Endothelial cell of umbilical vein (primary cell): ENCODE results near the gene SLC35E2B. TPM values are rescaled to one million over a fixed set of nuclear protein-coding genes. Genes with fewer than 3 reads are reported as not detected.

Experiments used
- BruUV-seq: library from RNA; stranded (reverse); fragments of 400-500 nt; replicated peaks from 2 replicates; lab custom pipeline; 2021; lab: Mats Ljungman, UMichigan
- CTCF ChIA-PET: fragments of 300-600, 350-600 bp; sonication (Branson Sonifier 250); formaldehyde crosslinking; loops from one replicate; lab custom pipeline; 2021; ENCODE audit warnings: antibody characterized with exemption, inconsistent platforms; lab: Charles Lee
- POLR2A ChIA-PET: fragments of 300-600, 350-600 bp; sonication (Branson Sonifier 250); formaldehyde crosslinking; loops from one replicate; lab custom pipeline; 2021; ENCODE audit warnings: antibody characterized with exemption, inconsistent platforms; lab: Charles Lee
- DNase-seq: peaks from one replicate; pipeline ENCODE4 v3.0.0-alpha.2; 2011; ENCODE audit warnings: low read depth, low spot score
- FAIRE-seq: peaks from 2 replicates; lab custom pipeline; 2011; peaks lifted over from hg19 to GRCh38; lab: Jason Lieb, UNC
- H2AFZ ChIP-seq: 2 replicates; pipeline ENCODE4 v1.6.0; 2012; ENCODE audit warnings: low read depth, low read length, control low read depth, inconsistent platforms
- H3K27ac ChIP-seq: 2 replicates; pipeline ENCODE4 v1.5.1; 2011; ENCODE audit warnings: low read depth, mild to moderate bottlenecking, control low read depth, low read length, moderate library complexity; ENCODE audit not compliant: insufficient read depth
- H3K27me3 ChIP-seq, 2 experiments: 2 replicates each; pipeline versions ENCODE4 v1.6.0 to v1.6.1; 2011; ENCODE audit warnings: low read length in 2 of 2, mixed read lengths in 1 of 2; ENCODE audit not compliant: control insufficient read depth in 2 of 2, insufficient read depth in 2 of 2
- H3K36me3 ChIP-seq, 2 experiments: 2 replicates in 1 of 2; 3 replicates in 1 of 2; pipeline ENCODE4 v1.5.1; 2011; ENCODE audit warnings: low read length in 2 of 2, mild to moderate bottlenecking in 1 of 2, moderate library complexity in 1 of 2; ENCODE audit not compliant: control insufficient read depth in 2 of 2, insufficient read depth in 2 of 2; ENCODE audit errors: extremely low read depth in 1 of 2
- H3K4me1 ChIP-seq: 3 replicates; pipeline ENCODE4 v1.5.1; 2011; ENCODE audit warnings: mild to moderate bottlenecking, low read length; ENCODE audit not compliant: control insufficient read depth, insufficient read depth; ENCODE audit errors: extremely low read depth
- H3K4me2 ChIP-seq: 2 replicates; pipeline ENCODE4 v1.6.1; 2011; ENCODE audit warnings: low read length, control low read depth, mixed read lengths; ENCODE audit not compliant: insufficient read depth
- H3K4me3 ChIP-seq, 3 experiments: fragments of 200-600 bp in 1 of 3; sonication (generic), shearing (Covaris generic) in 1 of 3; replicated peaks in 1 of 3; 2 replicates each; pipeline ENCODE4 v1.5.1; 2011 to 2016; ENCODE audit warnings: control low read depth in 3 of 3, low read length in 3 of 3, mild to moderate bottlenecking in 2 of 3, inconsistent platforms in 1 of 3, low read depth in 1 of 3, moderate library complexity in 1 of 3; ENCODE audit not compliant: insufficient read depth in 1 of 3
- H3K79me2 ChIP-seq: 2 replicates; pipeline ENCODE4 v1.6.0; 2012; ENCODE audit warnings: low read length, inconsistent platforms; ENCODE audit not compliant: control insufficient read depth, insufficient read depth
- H3K9ac ChIP-seq: replicated peaks from 2 replicates; pipeline ENCODE3; 2011; ENCODE audit warnings: low read length, control low read depth; ENCODE audit not compliant: insufficient read depth; ENCODE audit errors: extremely low read depth
- H3K9me1 ChIP-seq: replicated peaks from 3 replicates; pipeline ENCODE4 v1.6.0; 2011; ENCODE audit warnings: mild to moderate bottlenecking, low read length; ENCODE audit not compliant: control insufficient read depth, insufficient read depth; ENCODE audit errors: extremely low read depth
- H3K9me3 ChIP-seq: replicated peaks from 2 replicates; pipeline ENCODE4 v1.5.1; 2012; ENCODE audit warnings: low read length, inconsistent platforms; ENCODE audit not compliant: control insufficient read depth, insufficient read depth
- H4K20me1 ChIP-seq: replicated peaks from 2 replicates; pipeline ENCODE3; 2011; ENCODE audit warnings: mild to moderate bottlenecking, low read length; ENCODE audit not compliant: control insufficient read depth, insufficient read depth; ENCODE audit errors: extremely low read depth
- EZH2 ChIP-seq: IDR thresholded peaks from 2 replicates; pipeline ENCODE4 v1.6.1; 2012; ENCODE audit warnings: borderline replicate concordance, low read depth, mild to moderate bottlenecking, moderate library complexity, low read length, inconsistent platforms; ENCODE audit not compliant: severe bottlenecking
- FOS ChIP-seq: IDR thresholded peaks from 2 replicates; pipeline ENCODE4 v1.6.1; 2011; ENCODE audit warnings: mild to moderate bottlenecking, low read length, moderate library complexity, borderline replicate concordance; ENCODE audit not compliant: insufficient read depth
- GATA2 ChIP-seq: IDR thresholded peaks from 2 replicates; pipeline ENCODE4 v1.7.0; 2011; ENCODE audit warnings: low read depth, mild to moderate bottlenecking, moderate library complexity, mixed read lengths, low read length; ENCODE audit not compliant: insufficient read length, insufficient read depth
- JUN ChIP-seq: IDR thresholded peaks from 2 replicates; pipeline ENCODE4 v1.6.1; 2011; ENCODE audit warnings: borderline replicate concordance, low read depth; ENCODE audit not compliant: insufficient read length, insufficient read depth
- MYC ChIP-seq: IDR thresholded peaks from one replicate; pipeline ENCODE4 v1.6.1; 2011; ENCODE audit warnings: mild to moderate bottlenecking, low read depth, low read length
- POLR2A ChIP-seq: IDR thresholded peaks from 2 replicates; pipeline ENCODE4 v1.6.1; 2012; ENCODE audit warnings: low read depth, mild to moderate bottlenecking, control low read depth, low read length
- POLR2AphosphoS5 ChIP-seq: IDR thresholded peaks from 2 replicates; pipeline ENCODE4 v1.6.1; 2012; ENCODE audit warnings: low read depth, mild to moderate bottlenecking, control low read depth, low read length, moderate library complexity; ENCODE audit not compliant: insufficient read depth
- dilution Hi-C: fragments of 300-500 bp; cut with MboI; formaldehyde crosslinking; loops from one replicate; pipeline ENCODE4 v1.15.0; 2019; ENCODE audit warnings: low sequenced_read_pairs; ENCODE audit not compliant: extremely low pct_ligation_motif_present
- intact Hi-C: fragments of 100-400 bp; cut with micrococcal nuclease; formaldehyde crosslinking; loops from one replicate; pipeline ENCODE4 v1.10.0; 2022
- polyA plus RNA-seq, 4 experiments: library from polyadenylated mRNA; depleted of rRNA in 3 of 4; stranded (reverse) in 3 of 4; unstranded in 1 of 4; fragments of >200 nt; gene quantifications; 2 replicates each; pipeline versions ENCODE4 v1.2.1 to v1.2.3, GENCODE V29; 2011 to 2012; ENCODE audit warnings: missing spikeins in 1 of 4
- total RNA-seq: library from RNA; stranded (reverse); gene quantifications from 2 replicates; pipeline ENCODE4 v1.2.3, GENCODE V29; 2021
- TF ChIP-seq, protein P1 (sequence below), 2 donors: IDR thresholded peaks; 1 replicate in 1 of 2; 2 replicates in 1 of 2; pipeline ENCODE4 v1.5.1; 2011; ENCODE audit warnings: low read length in 2 of 2, mild to moderate bottlenecking in 2 of 2, moderate library complexity in 2 of 2, control low read depth in 1 of 2, inconsistent platforms in 1 of 2, low read depth in 1 of 2; ENCODE audit not compliant: insufficient read depth in 1 of 2; ENCODE audit errors: extremely low read depth in 1 of 2
- TF ChIP-seq, protein P2 (sequence below): IDR thresholded peaks from 2 replicates; pipeline ENCODE4 v1.6.1; 2011; ENCODE audit not compliant: insufficient read depth, insufficient read length

Gene SLC35E2B
- total and polyA plus RNA-seq, 2 donors (not counting 3 experiments of a cell fraction or from before 2014, with no cell fraction given) = 28.0 to 51.2 TPM

DNA sequence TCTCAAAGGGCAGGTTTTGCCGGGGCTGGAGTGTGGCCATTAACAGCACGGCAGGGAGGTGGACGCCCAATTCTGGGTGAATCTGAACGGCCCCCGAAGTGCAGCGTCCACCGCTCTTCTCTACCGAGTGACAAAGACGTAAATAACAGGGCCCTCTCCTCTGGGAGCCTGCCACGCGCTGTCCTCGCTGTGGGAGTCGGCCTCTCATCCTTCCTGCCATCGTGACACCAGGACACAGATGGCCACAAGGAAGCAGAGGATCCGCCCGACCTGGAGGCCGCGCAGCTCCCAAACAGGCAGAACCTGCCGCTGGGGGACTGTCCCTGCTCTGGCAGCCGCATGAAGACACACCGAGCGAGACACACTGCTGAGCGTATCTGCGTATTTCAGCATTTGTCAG, 21.7 kb downstream of the SLC35E2B start:
- ChIA-PET CTCF (no interaction called here), POLR2A (no interaction called here)
- DNase-seq = no peak
- H3K9me1 ChIP-seq = no peaks in the 10 kb centered on the region
- H3K79me2 ChIP-seq = no peaks in the 10 kb centered on the region
- FAIRE-seq = no peak
- H3K9me3 ChIP-seq = no peaks in the 10 kb centered on the region
- no peak overlapping the region for H3K4me3 ChIP-seq
- no peak for TF ChIP-seq JUN
- no peak for TF ChIP-seq EZH2
- TF ChIP-seq MYC = no peak
- no peak for TF ChIP-seq POLR2A
- TF ChIP-seq GATA2 = no peak
- TF ChIP-seq POLR2AphosphoS5 = no peak
- TF ChIP-seq, protein P1, sequence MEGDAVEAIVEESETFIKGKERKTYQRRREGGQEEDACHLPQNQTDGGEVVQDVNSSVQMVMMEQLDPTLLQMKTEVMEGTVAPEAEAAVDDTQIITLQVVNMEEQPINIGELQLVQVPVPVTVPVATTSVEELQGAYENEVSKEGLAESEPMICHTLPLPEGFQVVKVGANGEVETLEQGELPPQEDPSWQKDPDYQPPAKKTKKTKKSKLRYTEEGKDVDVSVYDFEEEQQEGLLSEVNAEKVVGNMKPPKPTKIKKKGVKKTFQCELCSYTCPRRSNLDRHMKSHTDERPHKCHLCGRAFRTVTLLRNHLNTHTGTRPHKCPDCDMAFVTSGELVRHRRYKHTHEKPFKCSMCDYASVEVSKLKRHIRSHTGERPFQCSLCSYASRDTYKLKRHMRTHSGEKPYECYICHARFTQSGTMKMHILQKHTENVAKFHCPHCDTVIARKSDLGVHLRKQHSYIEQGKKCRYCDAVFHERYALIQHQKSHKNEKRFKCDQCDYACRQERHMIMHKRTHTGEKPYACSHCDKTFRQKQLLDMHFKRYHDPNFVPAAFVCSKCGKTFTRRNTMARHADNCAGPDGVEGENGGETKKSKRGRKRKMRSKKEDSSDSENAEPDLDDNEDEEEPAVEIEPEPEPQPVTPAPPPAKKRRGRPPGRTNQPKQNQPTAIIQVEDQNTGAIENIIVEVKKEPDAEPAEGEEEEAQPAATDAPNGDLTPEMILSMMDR (IDR thresholded peaks at IDR 0.05; ENCODE audit: extremely low read depth in 1 of 2, insufficient read depth in 1 of 2, low read depth in 1 of 2, low read length in 2 of 2) = no peak
- TF ChIP-seq, protein P2, sequence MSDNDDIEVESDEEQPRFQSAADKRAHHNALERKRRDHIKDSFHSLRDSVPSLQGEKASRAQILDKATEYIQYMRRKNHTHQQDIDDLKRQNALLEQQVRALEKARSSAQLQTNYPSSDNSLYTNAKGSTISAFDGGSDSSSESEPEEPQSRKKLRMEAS = no peak
- TF ChIP-seq FOS = no peak
- intact Hi-C loops = no loop called here
- no peak overlapping the region for H3K9ac ChIP-seq
- peaks cover 0 to 27% of the 10 kb centered on the region in 2 experiments for H3K36me3 ChIP-seq
- H3K4me1 ChIP-seq = no peaks in the 10 kb centered on the region
- no peaks in the 10 kb centered on the region for H4K20me1 ChIP-seq
- BruUV-seq = no TSS peak
- dilution Hi-C loops = no loop called here
- no peak overlapping the region for H2AFZ ChIP-seq
- H3K4me2 ChIP-seq = no peak overlapping the region
- H3K27me3 ChIP-seq = no peaks in the 10 kb centered on the region
- H3K27ac ChIP-seq = no peak overlapping the region
